ENCODE results near the gene CT45A5. TPM values are rescaled to one million over a fixed set of nuclear protein-coding genes. Genes with fewer than 3 reads are reported as not detected.
"Not testable (repeated sequence)": the region's sequence is repeated elsewhere in the genome, so short reads cannot be mapped to it uniquely, and the experiment has no call there.

The CT45A5 gene
- not detected for polyA plus RNA-seq (2012; ENCODE audit: insufficient read depth, insufficient read length)

GRCh38 chrX:135785403-135785802 is at the start of gene CT45A5:
Gene CT45A5, minus strand, starts transcription at chrX:135785503. Its CDS starts 3,774 bp downstream, at chrX:135781729.
- DNase-seq (ENCODE audit: low read depth, low spot score); H3K4me3 ChIP-seq (ENCODE audit: low read length): not testable (repeated sequence)

- DNase-seq (ENCODE audit: low read depth, low spot score); H3K4me3 ChIP-seq (ENCODE audit: low read length): not testable (repeated sequence)
Observed at GRCh38 chrX:135819912-135820311, 34.6 kb upstream of the CT45A5 start, which contains the start of gene CT45A2. Gene CT45A2, minus strand, starts transcription at chrX:135820012. Its CDS starts 3,747 bp downstream, at chrX:135816265.

- H3K4me3 ChIP-seq (ENCODE audit: low read length); DNase-seq (ENCODE audit: low read depth, low spot score): not testable (repeated sequence)
Observed at GRCh38 chrX:135802687-135803086, 17.4 kb upstream of the CT45A5 start, which contains the start of gene CT45A6. Gene CT45A6, minus strand, starts transcription at chrX:135802787. Its CDS starts 3,794 bp downstream, at chrX:135798993.

- DNase-seq (ENCODE audit: low read depth, low spot score); H3K4me3 ChIP-seq (ENCODE audit: low read length): not testable (repeated sequence)
Observed at GRCh38 chrX:135768091-135768490, 17.2 kb downstream of the CT45A5 start, which contains the start of gene CT45A3. Gene CT45A3, minus strand, starts transcription at chrX:135768191. Its CDS starts 3,747 bp downstream, at chrX:135764444.

GRCh38 chrX:135744739-135745138 is 40.6 kb downstream of the CT45A5 start:
- DNase-seq (ENCODE audit: low read depth, low spot score); H3K4me3 ChIP-seq (ENCODE audit: low read length): not testable (repeated sequence)

- DNase-seq (ENCODE audit: low read depth, low spot score) = no peak
Observed at GRCh38 chrX:135741192-135741715, 44.0 kb downstream of the CT45A5 start.

GRCh38 chrX:135740681-135741149 is 44.6 kb downstream of the CT45A5 start:
- peak overlapping the region; percentile 22; the same call in 1 of the 2 replicates for H3K4me3 ChIP-seq (ENCODE audit: low read length)
- DNase-seq (ENCODE audit: low read depth, low spot score) = peak; percentile 25

More at GRCh38 chrX:135741192-135741715, 44.0 kb downstream of the CT45A5 start:
- H3K4me3 ChIP-seq (ENCODE audit: low read length) = no peak overlapping the region

GRCh38 chrX:135737366-135738071 is 47.8 kb downstream of the CT45A5 start:
- no peak overlapping the region for H3K4me3 ChIP-seq (ENCODE audit: low read length)
- DNase-seq (ENCODE audit: low read depth, low spot score) = no peak

- H3K4me3 ChIP-seq (ENCODE audit: low read length); DNase-seq (ENCODE audit: low read depth, low spot score): not testable (repeated sequence)
Observed at GRCh38 chrX:135734666-135735065, 50.6 kb downstream of the CT45A5 start.

Data from Jurkat, Clone E6-1 (cell line).